ENCODE measurements around the gene TIGIT. TPM values are rescaled to one million over a fixed set of nuclear protein-coding genes. Genes with fewer than 3 reads are reported as not detected.

Gene TIGIT
- total RNA-seq, 1 donor from 2014 or later = 6.7 TPM

- Mint-ChIP-seq H3K27ac (no peak overlapping the region), H3K9me3 (peaks cover 8% of the 10 kb centered on the region), H3K4me3 (ENCODE audit: low read depth) (no peak overlapping the region), H3K27me3 (ENCODE audit: low read depth) (no peaks in the 10 kb centered on the region), H3K4me1 (ENCODE audit: low read depth) (peaks cover 47% of the 10 kb centered on the region), H3K36me3 (ENCODE audit: low read depth) (peaks cover 19% of the 10 kb centered on the region)
- intact Hi-C loops (cut with micrococcal nuclease) = no loop called here
- DNase-seq (ENCODE audit: low spot score) = no peak
These were observed 42.4 kb downstream of the TIGIT start for GRCh38 chr3:114336122-114336697.

DNA sequence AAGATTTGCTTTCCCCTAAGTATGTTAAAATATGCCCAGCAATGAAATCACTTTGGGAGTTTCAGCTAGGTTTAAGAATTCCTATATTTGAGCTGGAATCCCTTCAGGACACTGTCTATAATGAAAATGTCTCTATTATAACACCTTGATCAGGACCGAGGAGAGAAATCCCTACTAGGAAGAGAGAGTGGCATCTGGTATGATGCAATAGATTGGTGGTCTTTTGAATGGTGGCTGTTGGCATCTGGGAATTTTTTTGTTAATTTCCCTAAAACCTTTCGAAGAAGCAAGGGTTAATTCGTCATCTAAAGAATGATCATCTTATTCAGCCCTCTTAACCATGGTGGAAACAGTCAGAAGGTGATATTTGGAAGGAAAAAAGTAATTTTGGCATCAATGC is 43.0 kb downstream of the TIGIT start:
- Mint-ChIP-seq H3K4me3 (ENCODE audit: low read depth) (no peak overlapping the region), H3K27ac (no peak overlapping the region), H3K27me3 (ENCODE audit: low read depth) (no peaks in the 10 kb centered on the region), H3K36me3 (ENCODE audit: low read depth) (peaks cover 15% of the 10 kb centered on the region), H3K4me1 (ENCODE audit: low read depth) (peaks cover 47% of the 10 kb centered on the region), H3K9me3 (peaks cover 8% of the 10 kb centered on the region)
- no peak for DNase-seq (ENCODE audit: low spot score)
- intact Hi-C loops (cut with micrococcal nuclease) = no loop called here

DNA sequence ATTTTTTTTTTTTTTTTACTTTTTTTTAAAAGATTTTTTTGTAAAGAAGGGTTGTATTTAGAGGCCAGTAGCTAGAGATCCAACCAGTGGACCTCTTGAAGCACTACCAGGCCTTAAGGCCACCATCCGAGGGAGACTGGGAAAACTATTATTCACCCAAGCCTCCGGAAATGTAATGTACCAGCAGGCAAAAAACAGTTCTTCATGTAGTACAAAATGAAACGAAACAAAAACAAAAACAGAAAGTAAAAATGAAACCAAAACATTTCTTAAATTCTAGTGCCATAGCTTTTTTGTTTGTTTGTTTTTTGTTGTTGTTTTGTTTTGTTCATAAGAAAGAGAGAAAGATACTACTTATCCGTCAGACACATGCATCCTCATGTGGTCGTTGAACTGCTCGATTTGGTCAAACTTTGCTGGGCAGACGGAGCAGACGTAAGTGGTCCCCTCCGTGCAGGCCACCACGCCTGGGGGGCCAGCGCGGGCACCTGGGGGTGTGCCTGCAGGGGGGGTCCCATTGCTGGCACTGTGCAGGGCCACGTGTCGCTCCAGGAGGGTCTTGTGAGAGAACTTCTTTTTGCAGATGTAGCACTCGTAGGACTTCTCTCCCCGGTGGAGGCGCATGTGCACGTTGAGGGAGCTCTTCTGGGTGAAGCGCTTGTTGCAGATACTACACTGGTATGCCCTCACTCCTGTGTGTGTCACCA is 45.0 kb downstream of the TIGIT start:
- H3K36me3 Mint-ChIP-seq (ENCODE audit: low read depth) = peaks cover 7% of the 10 kb centered on the region
- DNase-seq (ENCODE audit: low spot score) = no peak
- no peak overlapping the region for H3K27ac Mint-ChIP-seq
- intact Hi-C loops (cut with micrococcal nuclease) = no loop called here
- H3K9me3 Mint-ChIP-seq = no peaks in the 10 kb centered on the region
- H3K4me1 Mint-ChIP-seq (ENCODE audit: low read depth) = peaks cover 33% of the 10 kb centered on the region
- no peaks in the 10 kb centered on the region for H3K27me3 Mint-ChIP-seq (ENCODE audit: low read depth)
- no peak overlapping the region for H3K4me3 Mint-ChIP-seq (ENCODE audit: low read depth)

- Mint-ChIP-seq H3K36me3 (ENCODE audit: low read depth) (no peaks in the 10 kb centered on the region), H3K9me3 (no peaks in the 10 kb centered on the region), H3K4me3 (ENCODE audit: low read depth) (no peak overlapping the region), H3K4me1 (ENCODE audit: low read depth) (peaks cover 12% of the 10 kb centered on the region), H3K27me3 (ENCODE audit: low read depth) (no peaks in the 10 kb centered on the region), H3K27ac (no peak overlapping the region)
- intact Hi-C loops (cut with micrococcal nuclease) = loop anchor here (5.0 kb wide), 1 partner anchor 37 kb away; no protein-coding TSS in a partner anchor
- DNase-seq (ENCODE audit: low spot score) = no peak
These were observed 50.7 kb downstream of the TIGIT start for GRCh38 chr3:114344492-114344891.

- Mint-ChIP-seq H3K27ac (no peak overlapping the region), H3K36me3 (ENCODE audit: low read depth) (no peaks in the 10 kb centered on the region), H3K4me1 (ENCODE audit: low read depth) (peaks cover 8% of the 10 kb centered on the region), H3K4me3 (ENCODE audit: low read depth) (no peak overlapping the region), H3K9me3 (no peaks in the 10 kb centered on the region), H3K27me3 (ENCODE audit: low read depth) (no peaks in the 10 kb centered on the region)
- intact Hi-C loops (cut with micrococcal nuclease) = no loop called here
- DNase-seq (ENCODE audit: low spot score) = no peak
These were observed 56.4 kb downstream of the TIGIT start for GRCh38 chr3:114350271-114350670.

GRCh38 chr3:114350690-114351089 is 56.9 kb downstream of the TIGIT start:
- no peak for DNase-seq (ENCODE audit: low spot score)
- no peak overlapping the region for H3K4me3 Mint-ChIP-seq (ENCODE audit: low read depth)
- no peaks in the 10 kb centered on the region for H3K36me3 Mint-ChIP-seq (ENCODE audit: low read depth)
- peaks cover 6% of the 10 kb centered on the region for H3K4me1 Mint-ChIP-seq (ENCODE audit: low read depth)
- intact Hi-C loops (cut with micrococcal nuclease) = no loop called here
- no peaks in the 10 kb centered on the region for H3K9me3 Mint-ChIP-seq
- H3K27me3 Mint-ChIP-seq (ENCODE audit: low read depth) = no peaks in the 10 kb centered on the region
- H3K27ac Mint-ChIP-seq = no peak overlapping the region

- H3K4me1 Mint-ChIP-seq (ENCODE audit: low read depth) = peaks cover under 1% of the 10 kb centered on the region
- intact Hi-C loops (cut with micrococcal nuclease) = no loop called here
- no peaks in the 10 kb centered on the region for H3K9me3 Mint-ChIP-seq
- no peaks in the 10 kb centered on the region for H3K36me3 Mint-ChIP-seq (ENCODE audit: low read depth)
- no peaks in the 10 kb centered on the region for H3K27me3 Mint-ChIP-seq (ENCODE audit: low read depth)
- H3K4me3 Mint-ChIP-seq (ENCODE audit: low read depth) = no peak overlapping the region
- no peak for DNase-seq (ENCODE audit: low spot score)
- H3K27ac Mint-ChIP-seq = no peak overlapping the region
These were observed 57.4 kb downstream of the TIGIT start for GRCh38 chr3:114351123-114351821.

DNA sequence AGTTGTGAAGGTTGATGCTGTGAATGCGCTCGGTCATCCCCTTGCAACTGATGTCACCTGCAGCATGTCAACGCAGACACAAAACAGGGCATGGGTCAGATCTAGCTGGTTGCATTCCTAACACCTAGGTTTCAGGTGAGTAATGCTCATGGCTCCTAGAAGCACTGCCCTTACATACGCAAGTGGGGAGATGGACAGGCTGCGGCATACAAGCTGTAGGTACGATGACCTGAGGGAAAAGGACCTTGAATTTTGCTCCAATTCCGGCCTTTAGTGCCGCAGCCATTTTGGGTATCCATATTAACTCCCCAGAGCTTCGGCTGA is 58.0 kb downstream of the TIGIT start:
- Mint-ChIP-seq H3K4me3 (ENCODE audit: low read depth) (no peak overlapping the region), H3K27ac (no peak overlapping the region), H3K27me3 (ENCODE audit: low read depth) (no peaks in the 10 kb centered on the region), H3K36me3 (ENCODE audit: low read depth) (no peaks in the 10 kb centered on the region), H3K4me1 (ENCODE audit: low read depth) (no peaks in the 10 kb centered on the region), H3K9me3 (no peaks in the 10 kb centered on the region)
- no peak for DNase-seq (ENCODE audit: low spot score)
- intact Hi-C loops (cut with micrococcal nuclease) = no loop called here

DNA sequence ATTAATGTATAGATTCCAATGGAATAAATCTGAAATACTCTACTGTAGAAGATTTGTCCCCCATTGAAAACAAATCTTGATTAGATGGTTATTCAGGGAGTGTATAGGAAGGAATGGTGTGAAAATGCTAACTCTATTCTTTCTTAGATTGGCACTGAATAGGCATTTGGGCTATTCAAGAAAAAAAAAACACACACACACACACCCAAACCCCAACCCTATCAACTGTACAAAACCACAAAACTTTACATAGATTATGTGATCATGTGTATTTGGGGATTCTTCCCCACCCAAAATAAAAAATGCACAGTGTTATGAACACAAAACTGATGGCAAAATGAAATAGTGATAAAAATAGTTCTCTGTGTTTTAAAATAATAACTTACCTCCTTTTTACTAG is 61.8 kb downstream of the TIGIT start:
- no peaks in the 10 kb centered on the region for H3K27me3 Mint-ChIP-seq (ENCODE audit: low read depth)
- H3K4me3 Mint-ChIP-seq (ENCODE audit: low read depth) = no peak overlapping the region
- H3K9me3 Mint-ChIP-seq = no peaks in the 10 kb centered on the region
- no peak for DNase-seq (ENCODE audit: low spot score)
- H3K4me1 Mint-ChIP-seq (ENCODE audit: low read depth) = no peaks in the 10 kb centered on the region
- intact Hi-C loops (cut with micrococcal nuclease) = no loop called here
- H3K27ac Mint-ChIP-seq = no peak overlapping the region
- H3K36me3 Mint-ChIP-seq (ENCODE audit: low read depth) = no peaks in the 10 kb centered on the region

DNA sequence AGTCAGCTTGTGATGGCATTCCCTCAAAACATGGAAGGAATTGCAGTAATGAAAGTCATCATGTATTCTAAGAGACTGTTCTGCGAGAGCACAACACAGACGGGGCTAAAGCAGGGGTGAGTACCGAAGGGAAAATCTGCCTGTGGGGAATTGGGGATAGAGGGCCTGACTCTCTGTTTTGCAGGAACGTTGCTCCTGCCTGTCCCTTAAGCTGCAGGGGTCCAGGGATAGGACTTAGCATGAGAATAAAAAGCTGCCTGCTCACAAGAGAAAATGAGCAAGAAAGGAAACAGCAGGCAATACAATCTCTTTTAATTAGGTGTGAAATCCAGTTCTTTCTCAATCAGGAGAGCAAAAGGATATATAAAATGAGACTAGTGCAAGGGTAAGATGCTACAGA is 62.2 kb downstream of the TIGIT start:
- peaks cover under 1% of the 10 kb centered on the region for H3K4me1 Mint-ChIP-seq (ENCODE audit: low read depth)
- intact Hi-C loops (cut with micrococcal nuclease) = no loop called here
- H3K27ac Mint-ChIP-seq = no peak overlapping the region
- no peaks in the 10 kb centered on the region for H3K9me3 Mint-ChIP-seq
- H3K36me3 Mint-ChIP-seq (ENCODE audit: low read depth) = no peaks in the 10 kb centered on the region
- no peak for DNase-seq (ENCODE audit: low spot score)
- no peak overlapping the region for H3K4me3 Mint-ChIP-seq (ENCODE audit: low read depth)
- H3K27me3 Mint-ChIP-seq (ENCODE audit: low read depth) = no peaks in the 10 kb centered on the region

- H3K27me3 Mint-ChIP-seq (ENCODE audit: low read depth) = no peaks in the 10 kb centered on the region
- H3K27ac Mint-ChIP-seq = no peak overlapping the region
- DNase-seq (ENCODE audit: low spot score) = no peak
- no peaks in the 10 kb centered on the region for H3K9me3 Mint-ChIP-seq
- peaks cover 5% of the 10 kb centered on the region for H3K4me1 Mint-ChIP-seq (ENCODE audit: low read depth)
- no peaks in the 10 kb centered on the region for H3K36me3 Mint-ChIP-seq (ENCODE audit: low read depth)
- no peak overlapping the region for H3K4me3 Mint-ChIP-seq (ENCODE audit: low read depth)
- intact Hi-C loops (cut with micrococcal nuclease) = no loop called here
These were observed 62.7 kb downstream of the TIGIT start for GRCh38 chr3:114356525-114356924.

Data from activated T-helper 2 cell treated with anti-CD3 and anti-CD28 coated beads, Interferon-gamma antibody, Interleukin-2, Interleukin-4, amounts not matched to agents 10 μg/mL and 5 μg/mL and 100 μg/mL, durations not matched to agents 14 hours and 24 hours and 36 hours (primary cell).